ENCODE measurements around the gene NOS1AP.

DNA sequence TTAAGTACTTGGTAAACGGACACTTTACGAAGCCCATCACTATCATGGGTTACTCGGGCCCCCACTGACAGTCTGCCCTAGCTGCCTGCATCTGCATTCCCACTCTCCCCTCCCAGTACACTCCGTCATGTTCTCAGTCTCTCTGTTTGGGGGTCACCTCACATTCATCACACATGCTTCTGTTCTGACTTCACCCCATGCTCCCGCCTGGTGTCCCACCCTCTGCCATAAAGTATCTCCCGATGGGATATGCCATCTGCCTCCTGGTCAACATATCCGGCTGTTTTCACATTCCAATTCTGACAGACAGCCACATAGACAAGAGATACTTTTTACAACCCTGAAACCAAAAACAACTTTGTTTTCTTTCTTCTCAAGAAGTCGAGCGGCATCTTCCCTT lies 46.9 kb upstream of the NOS1AP start:
- TF ChIP-seq, protein P1, sequence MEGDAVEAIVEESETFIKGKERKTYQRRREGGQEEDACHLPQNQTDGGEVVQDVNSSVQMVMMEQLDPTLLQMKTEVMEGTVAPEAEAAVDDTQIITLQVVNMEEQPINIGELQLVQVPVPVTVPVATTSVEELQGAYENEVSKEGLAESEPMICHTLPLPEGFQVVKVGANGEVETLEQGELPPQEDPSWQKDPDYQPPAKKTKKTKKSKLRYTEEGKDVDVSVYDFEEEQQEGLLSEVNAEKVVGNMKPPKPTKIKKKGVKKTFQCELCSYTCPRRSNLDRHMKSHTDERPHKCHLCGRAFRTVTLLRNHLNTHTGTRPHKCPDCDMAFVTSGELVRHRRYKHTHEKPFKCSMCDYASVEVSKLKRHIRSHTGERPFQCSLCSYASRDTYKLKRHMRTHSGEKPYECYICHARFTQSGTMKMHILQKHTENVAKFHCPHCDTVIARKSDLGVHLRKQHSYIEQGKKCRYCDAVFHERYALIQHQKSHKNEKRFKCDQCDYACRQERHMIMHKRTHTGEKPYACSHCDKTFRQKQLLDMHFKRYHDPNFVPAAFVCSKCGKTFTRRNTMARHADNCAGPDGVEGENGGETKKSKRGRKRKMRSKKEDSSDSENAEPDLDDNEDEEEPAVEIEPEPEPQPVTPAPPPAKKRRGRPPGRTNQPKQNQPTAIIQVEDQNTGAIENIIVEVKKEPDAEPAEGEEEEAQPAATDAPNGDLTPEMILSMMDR (IDR thresholded peaks at IDR 0.05), result no peak
- no peak for TF ChIP-seq POLR2A (IDR thresholded peaks at IDR 0.05)

Measured in body of pancreas (tissue), 4 donors.